ENCODE measurements around the gene DHRS7. TPM values are rescaled to one million over a fixed set of nuclear protein-coding genes. Genes with fewer than 3 reads are reported as not detected.

Gene DHRS7
- total RNA-seq, 1 experiment from 2014 or later, result 27.7 TPM

GRCh38 chr14:60183138-60183537, 17.9 kb upstream of the DHRS7 start:
- no peaks in the 10 kb centered on the region for H3K79me1 ChIP-seq (ENCODE audit: insufficient read depth, low read depth, low read length, poor library complexity, severe bottlenecking)
- H3K27ac ChIP-seq (ENCODE audit: insufficient read length, low read depth, low read length), result no peak overlapping the region
- Mint-ChIP-seq H3K27me3 (ENCODE audit: low read depth) (no peaks in the 10 kb centered on the region), H3K4me1 (peaks cover 5 to 12% of the 10 kb centered on the region in 2 experiments; a peak in 3 of 4 replicates), H3K27ac (no peak overlapping the region), H3K9me3 (peaks cover under 1 to 1% of the 10 kb centered on the region in 2 experiments; a peak in 1 of 5 replicates), H3K36me3 (ENCODE audit: insufficient read depth in 1 of 3, low read depth in 3 of 3) (no peaks in the 10 kb centered on the region), H3K4me3 (no peak overlapping the region)
- H4K91ac ChIP-seq (ENCODE audit: insufficient read length, low read depth, low read length), result no peak overlapping the region
- WGBS (ENCODE audit: extremely low coverage, insufficient read length, low lambda C conversion rate), result no CpG with 5 or more reads among the region's 3 CpGs
- H3K14ac ChIP-seq (ENCODE audit: insufficient read depth, low read length), result no peak overlapping the region
- H3K4ac ChIP-seq (ENCODE audit: low read depth, low read length), result no peak overlapping the region
- TF ChIP-seq CTCF (conservative IDR thresholded peaks at IDR 0.05), result no peak
- no peak overlapping the region for H2AFZ ChIP-seq (ENCODE audit: low read length)
- no peaks in the 10 kb centered on the region for H3K9me3 ChIP-seq (ENCODE audit: control insufficient read depth, low read depth, low read length)
- no peaks in the 10 kb centered on the region; the same call in 1 of the 2 replicates for H3K27me3 ChIP-seq (ENCODE audit: insufficient read depth, low read length)
- no peak overlapping the region for H2BK15ac ChIP-seq (ENCODE audit: low read depth, low read length)
- H3K23ac ChIP-seq (ENCODE audit: insufficient read length, low read depth, low read length), result no peak overlapping the region
- no peak overlapping the region for H2BK12ac ChIP-seq (ENCODE audit: insufficient read length, low read depth, low read length)
- no peak overlapping the region for H3T11ph ChIP-seq (ENCODE audit: low read length)
- no peak overlapping the region for H3K4me2 ChIP-seq (ENCODE audit: insufficient read depth, insufficient read length, low read length)
- H2BK5ac ChIP-seq (ENCODE audit: insufficient read length, low read length), result no peak overlapping the region
- H3K9ac ChIP-seq (ENCODE audit: extremely low read depth, insufficient read length, low read length), result no peak overlapping the region
- no peak for DNase-seq
- H3K56ac ChIP-seq (ENCODE audit: insufficient read length, low read depth, low read length), result no peak overlapping the region
- H3K4me1 ChIP-seq (ENCODE audit: insufficient read depth, low read length), result no peaks in the 10 kb centered on the region
- no peak overlapping the region for H4K8ac ChIP-seq (replicated peaks; ENCODE audit: insufficient read length, low read depth, low read length)
- H3K18ac ChIP-seq (ENCODE audit: insufficient read length, low read depth, low read length), result no peak overlapping the region
- no peaks in the 10 kb centered on the region for H4K20me1 ChIP-seq (ENCODE audit: control insufficient read depth, insufficient read depth, insufficient read length)
- H3K79me2 ChIP-seq (ENCODE audit: insufficient read depth, low read length), result no peaks in the 10 kb centered on the region
- no peak overlapping the region for H2AK5ac ChIP-seq (ENCODE audit: insufficient read length, low read length)
- H2BK20ac ChIP-seq (ENCODE audit: low read depth, low read length, poor library complexity, severe bottlenecking), result no peak overlapping the region
- no peaks in the 10 kb centered on the region for H3K23me2 ChIP-seq (ENCODE audit: insufficient read length, low read depth, low read length, poor library complexity, severe bottlenecking)
- no peak overlapping the region for H4K5ac ChIP-seq (ENCODE audit: insufficient read length, low read depth, low read length)
- no peak overlapping the region for H2BK120ac ChIP-seq (ENCODE audit: low read depth, low read length, poor library complexity, severe bottlenecking)

Data from H9 (cell line).